ENCODE results near the gene TRAPPC12.

DNA sequence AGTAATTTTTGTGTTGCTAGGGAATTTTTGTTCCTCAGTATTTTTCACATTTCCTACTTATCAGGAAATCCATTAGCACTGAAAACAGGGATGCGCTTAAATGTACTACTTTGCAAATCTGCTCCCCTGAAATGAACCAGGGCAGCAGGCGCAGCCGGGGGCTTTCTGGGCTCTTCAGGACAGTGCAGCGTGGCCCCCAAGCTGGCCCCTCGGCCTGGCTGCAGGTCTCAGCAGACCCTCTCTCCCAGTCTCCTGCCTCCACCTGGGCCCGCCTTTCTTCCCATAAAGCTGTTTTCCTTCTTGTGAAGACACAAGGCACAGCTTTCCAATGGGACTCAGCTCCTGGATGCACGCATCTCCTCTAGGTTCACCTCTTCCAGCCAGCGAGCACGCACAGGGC, 37.2 kb upstream of the TRAPPC12 start:
- TF ChIP-seq REST (IDR thresholded peaks at IDR 0.05; ENCODE audit: borderline replicate concordance): no peak
- TF ChIP-seq EP300 (conservative IDR thresholded peaks at IDR 0.05; ENCODE audit: poor library complexity, severe bottlenecking): no peak
- TF ChIP-seq CTCF (IDR thresholded peaks at IDR 0.05; ENCODE audit: poor library complexity, severe bottlenecking): no peak
- TF ChIP-seq EZH2 (IDR thresholded peaks at IDR 0.05; ENCODE audit: borderline replicate concordance, insufficient read depth, low read length, poor library complexity, severe bottlenecking): no peak
